GM15510 (cell line): ENCODE measurements around the gene IQCE.

Experiments
- POLR2A ChIP-seq: IDR thresholded peaks from 3 replicates; pipeline ENCODE4 v1.6.1; 2011; ENCODE audit warnings: borderline replicate concordance; ENCODE audit not compliant: insufficient read length; ENCODE audit errors: extremely low read depth

The IQCE gene

GRCh38 chr7:2526659-2527504 lies 31.9 kb upstream of the IQCE start:
- TF ChIP-seq POLR2A, result no peak

GRCh38 chr7:2527505-2528467 lies 31.0 kb upstream of the IQCE start:
- TF ChIP-seq POLR2A, result no peak

GRCh38 chr7:2528481-2529095 lies 30.2 kb upstream of the IQCE start:
- no peak for TF ChIP-seq POLR2A

- TF ChIP-seq POLR2A, result no peak
Observed at GRCh38 chr7:2529161-2530070, 29.4 kb upstream of the IQCE start.

- TF ChIP-seq POLR2A, result no peak
Observed at GRCh38 chr7:2530071-2530987, 28.4 kb upstream of the IQCE start.

GRCh38 chr7:2537981-2538851 lies 20.6 kb upstream of the IQCE start:
- no peak for TF ChIP-seq POLR2A

- TF ChIP-seq POLR2A, result no peak
Observed at GRCh38 chr7:2539031-2539911, 19.5 kb upstream of the IQCE start.

- TF ChIP-seq POLR2A, result no peak
Observed at GRCh38 chr7:2540133-2540532, 18.6 kb upstream of the IQCE start.

GRCh38 chr7:2540641-2541051 lies 18.1 kb upstream of the IQCE start:
- no peak for TF ChIP-seq POLR2A

- TF ChIP-seq POLR2A, result no peak
Observed at GRCh38 chr7:2541291-2542010, 17.3 kb upstream of the IQCE start.
